ENCODE data around the gene TRMO. TPM values are rescaled to one million over a fixed set of nuclear protein-coding genes. Genes with fewer than 3 reads are reported as not detected.

The TRMO gene
- polyA plus RNA-seq, 1 donor from 2014 or later = 14.0 TPM

- H3K36me3 Mint-ChIP-seq = peaks cover 19% of the 10 kb centered on the region
- H3K27me3 Mint-ChIP-seq = peaks cover 5% of the 10 kb centered on the region
Observed at GRCh38 chr9:97868859-97869258, 53.4 kb downstream of the TRMO start.

GRCh38 chr9:97866848-97867247, 55.5 kb downstream of the TRMO start:
- Mint-ChIP-seq H3K27ac (peak overlapping the region; percentile 9 to 71 (median 32)), H3K36me3 (peaks cover 19% of the 10 kb centered on the region), H3K4me1 (peaks cover 7 to 15% (median 14%) of the 10 kb centered on the region in 3 donors), H3K4me3 (peak overlapping the region in 3 of 4 donors; percentile 42 to 77 (median 55)), H3K27me3 (peaks cover 16% of the 10 kb centered on the region), H3K9me3 (peaks cover 0 to 22% (median 17%) of the 10 kb centered on the region in 3 donors)

More at GRCh38 chr9:97868859-97869258, 53.4 kb downstream of the TRMO start:
- Mint-ChIP-seq H3K4me3 (peak overlapping the region in 2 of 4 donors; percentile 30 to 74), H3K27ac (peak overlapping the region in 1 of 3 donors; percentile 25), H3K9me3 (peaks cover 0 to 19% (median 18%) of the 10 kb centered on the region in 3 donors), H3K4me1 (peaks cover 7 to 15% (median 14%) of the 10 kb centered on the region in 3 donors)

GRCh38 chr9:97866300-97866699, 56.0 kb downstream of the TRMO start:
- H3K27me3 Mint-ChIP-seq = peaks cover 21% of the 10 kb centered on the region
- peaks cover 7 to 15% (median 11%) of the 10 kb centered on the region in 3 donors for H3K4me1 Mint-ChIP-seq
- peaks cover 0 to 23% (median 17%) of the 10 kb centered on the region in 3 donors for H3K9me3 Mint-ChIP-seq
- peaks cover 19% of the 10 kb centered on the region for H3K36me3 Mint-ChIP-seq
- peak overlapping the region in 3 of 4 donors; percentile 42 to 77 (median 55) for H3K4me3 Mint-ChIP-seq
- H3K27ac Mint-ChIP-seq = peak overlapping the region in 2 of 3 donors; percentile 9 to 32

- Mint-ChIP-seq H3K36me3 (peaks cover 19% of the 10 kb centered on the region), H3K27ac (no peak overlapping the region), H3K9me3 (peaks cover 0 to 23% (median 17%) of the 10 kb centered on the region in 3 donors), H3K27me3 (peaks cover 35% of the 10 kb centered on the region), H3K4me1 (peaks cover 7 to 15% (median 11%) of the 10 kb centered on the region in 3 donors), H3K4me3 (peak overlapping the region in 1 of 4 donors; percentile 13)
Observed at GRCh38 chr9:97864396-97864795, 57.9 kb downstream of the TRMO start.

- Mint-ChIP-seq H3K36me3 (peaks cover 14% of the 10 kb centered on the region), H3K27me3 (peaks cover 44% of the 10 kb centered on the region), H3K9me3 (peaks cover 0 to 23% (median 17%) of the 10 kb centered on the region in 3 donors), H3K4me3 (no peak overlapping the region), H3K4me1 (peaks cover 7 to 15% (median 11%) of the 10 kb centered on the region in 3 donors), H3K27ac (no peak overlapping the region)
Observed at GRCh38 chr9:97863314-97863713, 59.0 kb downstream of the TRMO start.

GRCh38 chr9:97861148-97861475, 61.2 kb downstream of the TRMO start:
- H3K27ac Mint-ChIP-seq = no peak overlapping the region
- no peak overlapping the region for H3K4me3 Mint-ChIP-seq
- H3K27me3 Mint-ChIP-seq = peaks cover 60% of the 10 kb centered on the region
- peaks cover 0 to 14% (median 6%) of the 10 kb centered on the region in 3 donors for H3K4me1 Mint-ChIP-seq
- peaks cover 10% of the 10 kb centered on the region for H3K36me3 Mint-ChIP-seq
- peaks cover 0 to 18% (median 12%) of the 10 kb centered on the region in 3 donors for H3K9me3 Mint-ChIP-seq

GRCh38 chr9:97860451-97861147, 61.7 kb downstream of the TRMO start:
- H3K4me1 Mint-ChIP-seq = peaks cover 0 to 14% (median 6%) of the 10 kb centered on the region in 3 donors
- H3K9me3 Mint-ChIP-seq = peaks cover 0 to 17% (median 12%) of the 10 kb centered on the region in 3 donors
- peaks cover 8% of the 10 kb centered on the region for H3K36me3 Mint-ChIP-seq
- no peak overlapping the region for H3K4me3 Mint-ChIP-seq
- H3K27ac Mint-ChIP-seq = no peak overlapping the region
- H3K27me3 Mint-ChIP-seq = peaks cover 65% of the 10 kb centered on the region

GRCh38 chr9:97859346-97859745, 63.0 kb downstream of the TRMO start:
- Mint-ChIP-seq H3K27ac (no peak overlapping the region), H3K36me3 (peaks cover 3% of the 10 kb centered on the region), H3K27me3 (peaks cover 74% of the 10 kb centered on the region), H3K4me1 (peaks cover 0 to 6% (median 2%) of the 10 kb centered on the region in 3 donors), H3K4me3 (no peak overlapping the region), H3K9me3 (peaks cover 0 to 6% (median under 1%) of the 10 kb centered on the region in 3 donors)

GRCh38 chr9:97858826-97859225, 63.5 kb downstream of the TRMO start:
- Mint-ChIP-seq H3K9me3 (peaks cover 0 to 6% (median 0%) of the 10 kb centered on the region in 3 donors), H3K4me3 (no peak overlapping the region), H3K4me1 (peaks cover 2 to 7% (median 4%) of the 10 kb centered on the region in 3 donors), H3K27ac (no peak overlapping the region), H3K27me3 (peaks cover 73% of the 10 kb centered on the region), H3K36me3 (no peaks in the 10 kb centered on the region)

GRCh38 chr9:97858393-97858713, 63.9 kb downstream of the TRMO start:
- H3K4me1 Mint-ChIP-seq = peaks cover 2 to 7% (median 4%) of the 10 kb centered on the region in 3 donors
- peaks cover 0 to 6% (median 0%) of the 10 kb centered on the region in 3 donors for H3K9me3 Mint-ChIP-seq
- peak overlapping the region in 1 of 3 donors; percentile 62 for H3K27ac Mint-ChIP-seq
- H3K4me3 Mint-ChIP-seq = peak overlapping the region in 2 of 4 donors; percentile 32 to 44
- peaks cover 73% of the 10 kb centered on the region for H3K27me3 Mint-ChIP-seq
- H3K36me3 Mint-ChIP-seq = no peaks in the 10 kb centered on the region

GRCh38 chr9:97857606-97858392, 64.5 kb downstream of the TRMO start:
- Mint-ChIP-seq H3K4me1 (peaks cover 2 to 9% (median 4%) of the 10 kb centered on the region in 3 donors), H3K9me3 (peaks cover 0 to 6% (median 0%) of the 10 kb centered on the region in 3 donors), H3K27ac (peak overlapping the region in 2 of 3 donors; percentile 62 to 67), H3K27me3 (peaks cover 74% of the 10 kb centered on the region), H3K36me3 (no peaks in the 10 kb centered on the region), H3K4me3 (peak overlapping the region in 3 of 4 donors; percentile 32 to 47 (median 44))

- Mint-ChIP-seq H3K9me3 (peaks cover 0 to 5% (median 0%) of the 10 kb centered on the region in 3 donors), H3K36me3 (no peaks in the 10 kb centered on the region), H3K4me1 (peaks cover 4 to 9% (median 4%) of the 10 kb centered on the region in 3 donors), H3K4me3 (no peak overlapping the region), H3K27ac (peak overlapping the region in 1 of 3 donors; percentile 67), H3K27me3 (peaks cover 73% of the 10 kb centered on the region)
Observed at GRCh38 chr9:97856857-97857605, 65.3 kb downstream of the TRMO start.

GRCh38 chr9:97855899-97856298, 66.4 kb downstream of the TRMO start:
- Mint-ChIP-seq H3K4me3 (peak overlapping the region in 2 of 4 donors; percentile 58 to 63), H3K36me3 (no peaks in the 10 kb centered on the region), H3K9me3 (peaks cover 0 to 2% (median 0%) of the 10 kb centered on the region in 3 donors), H3K4me1 (peaks cover 4 to 11% (median 4%) of the 10 kb centered on the region in 3 donors), H3K27me3 (peaks cover 70% of the 10 kb centered on the region), H3K27ac (peak overlapping the region in 2 of 3 donors; percentile 76 to 80)

- Mint-ChIP-seq H3K9me3 (peaks cover 0 to 2% (median 0%) of the 10 kb centered on the region in 3 donors), H3K36me3 (no peaks in the 10 kb centered on the region), H3K27ac (peak overlapping the region in 1 of 3 donors; percentile 80), H3K4me1 (peaks cover 4 to 11% (median 7%) of the 10 kb centered on the region in 3 donors), H3K27me3 (peaks cover 69% of the 10 kb centered on the region), H3K4me3 (peak overlapping the region in 3 of 4 donors; percentile 28 to 63 (median 63))
Observed at GRCh38 chr9:97855486-97855875, 66.8 kb downstream of the TRMO start.

Data from IgD-negative memory B cell (primary cell).